ENCODE measurements around the gene DCAF4L1.

The DCAF4L1 gene

GRCh38 chr4:41990365-41991111 is 9.0 kb downstream of the DCAF4L1 start, which contains the start of gene SLC30A9:
Gene SLC30A9, plus strand, starts transcription at chr4:41990530. Its CDS starts 122 bp downstream, at chr4:41990652.
- peak; percentile 96 for DNase-seq (ENCODE audit: low spot score)

GRCh38 chr4:41991916-41992767 is 10.6 kb downstream of the DCAF4L1 start:
- DNase-seq (ENCODE audit: low spot score), result no peak

DNA sequence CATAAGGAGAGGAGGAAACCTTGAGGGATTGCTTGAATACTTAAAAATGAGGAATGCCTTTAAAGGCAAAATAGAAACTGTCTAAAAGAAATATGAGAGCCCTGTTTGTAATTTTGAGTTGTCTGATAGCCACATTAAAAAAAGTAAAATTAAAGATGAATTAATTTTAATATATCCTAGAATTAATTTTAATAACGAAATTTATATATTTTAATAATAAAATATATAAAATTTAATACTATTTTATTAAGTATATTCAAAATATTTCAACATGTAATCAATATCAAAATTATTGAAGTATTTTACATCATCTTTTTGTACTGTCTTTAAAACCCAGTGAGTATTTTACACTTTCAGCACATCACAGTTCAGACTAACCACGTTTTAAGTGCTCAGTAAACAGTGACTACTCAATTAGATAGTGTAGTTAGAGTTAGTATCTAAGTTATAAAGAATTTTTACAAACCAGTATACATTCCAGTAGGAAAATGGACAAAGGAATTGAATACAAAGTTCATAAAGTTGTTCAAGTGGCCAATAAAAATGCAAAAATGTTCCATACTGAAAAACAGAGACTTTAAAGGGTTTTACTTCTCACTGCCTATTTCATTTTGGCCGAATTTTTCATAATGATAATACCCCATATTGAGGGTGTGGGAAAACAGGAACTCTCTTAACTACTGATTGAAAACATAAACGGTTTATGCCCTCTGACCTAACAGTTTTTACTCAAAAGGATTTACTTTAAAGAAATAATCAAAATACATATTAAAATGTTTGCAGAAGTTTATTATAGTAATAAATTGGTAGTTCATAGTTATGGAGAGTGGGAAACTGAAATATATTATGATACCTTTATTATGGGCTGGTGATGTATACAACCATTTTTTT is 11.7 kb downstream of the DCAF4L1 start:
- DNase-seq (ENCODE audit: low spot score), result no peak

DNA sequence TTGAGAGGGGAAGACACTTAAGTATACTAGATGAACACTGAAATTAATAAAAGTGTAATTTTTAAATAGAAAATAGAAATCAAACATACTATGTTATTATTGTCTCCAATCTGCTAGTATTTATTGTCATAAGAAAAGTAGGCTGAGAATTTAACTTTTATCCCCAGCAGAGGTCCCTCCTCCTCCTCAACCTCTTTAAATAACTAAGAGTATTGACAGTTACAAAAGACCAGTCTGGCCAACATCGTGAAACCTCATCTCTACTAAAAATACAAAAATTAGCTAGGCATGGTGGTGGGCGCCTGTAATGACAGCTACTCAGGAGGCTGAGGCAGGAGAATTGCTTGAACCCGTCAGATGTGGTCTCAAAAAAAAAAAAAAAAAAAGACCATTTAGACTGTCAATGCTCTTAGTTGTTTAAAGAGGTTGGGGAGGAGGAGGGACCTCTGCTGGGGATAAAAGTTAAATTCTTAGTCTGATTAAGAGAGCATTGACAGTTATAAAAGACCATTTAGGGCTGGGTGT is 13.0 kb downstream of the DCAF4L1 start:
- no peak for DNase-seq (ENCODE audit: low spot score)

GRCh38 chr4:41998019-41998418 is 16.5 kb downstream of the DCAF4L1 start:
- no peak for DNase-seq (ENCODE audit: low spot score)

- DNase-seq (ENCODE audit: low spot score), result no peak
These were observed 17.8 kb downstream of the DCAF4L1 start for GRCh38 chr4:41999321-41999720.

DNA sequence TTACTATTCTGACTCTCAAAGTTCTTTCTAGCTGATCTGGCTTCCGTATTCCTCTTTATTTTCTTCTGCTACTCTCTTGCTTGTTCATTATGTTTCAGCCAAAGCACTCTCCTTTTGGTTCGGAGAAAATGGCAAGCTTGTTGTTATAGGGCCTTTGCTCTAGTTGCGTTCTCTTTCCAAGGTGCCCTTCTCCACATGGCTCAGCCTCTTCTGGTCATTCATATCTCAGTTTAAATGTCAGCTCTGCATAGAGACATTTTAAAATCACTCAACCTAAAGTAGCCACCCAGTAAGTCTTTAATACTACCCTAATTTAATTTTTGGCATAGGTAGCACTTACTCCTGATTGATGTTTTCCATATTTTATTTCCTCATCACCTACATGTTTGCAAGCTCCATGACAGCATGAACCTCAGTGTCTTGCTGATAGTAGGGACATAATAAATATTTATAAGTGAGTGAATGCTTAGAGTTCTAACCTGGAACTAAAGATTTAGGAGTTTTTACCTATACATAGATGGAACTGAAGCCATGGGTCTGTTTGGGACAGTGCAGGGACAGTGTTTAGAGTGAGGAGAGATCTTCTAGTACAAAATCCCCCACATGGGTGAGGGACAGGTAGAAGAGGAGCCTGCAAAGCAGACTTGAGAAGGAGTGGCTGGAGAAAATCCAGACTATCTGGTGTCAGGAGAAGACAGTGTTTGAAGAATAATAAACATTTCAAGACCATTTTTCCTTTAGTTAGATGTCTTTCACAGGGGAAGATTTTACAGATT is 26.6 kb downstream of the DCAF4L1 start:
- no peak for DNase-seq (ENCODE audit: low spot score)

DNA sequence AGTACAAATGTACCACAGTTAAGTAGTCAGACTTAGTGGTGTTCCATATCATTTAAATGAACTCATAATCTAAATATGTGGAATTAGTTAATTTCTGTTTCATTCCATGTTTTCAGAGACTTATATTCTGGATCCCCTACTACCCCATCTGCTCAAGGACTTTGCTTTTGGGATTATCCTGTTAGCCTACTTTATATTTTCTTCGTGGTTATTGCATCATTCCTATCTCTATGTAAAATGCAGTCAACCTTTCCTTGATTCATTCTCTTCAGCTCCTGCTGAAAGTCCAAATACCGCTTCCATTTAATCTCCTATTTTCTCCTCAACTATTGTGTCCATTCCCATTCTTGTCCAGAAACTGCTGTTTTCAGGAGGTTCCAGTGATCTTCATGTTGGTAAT is 33.9 kb downstream of the DCAF4L1 start:
- no peak for DNase-seq (ENCODE audit: low spot score)

GRCh38 chr4:42018451-42018850 is 36.9 kb downstream of the DCAF4L1 start:
- peak; percentile 40 for DNase-seq (ENCODE audit: low spot score)

Measured in D341Med (cell line).